NCI-H345 (cell line): ENCODE results near the gene ITPK1.

ENCODE experiments used
- DNase-seq: peaks from one replicate; lab custom pipeline; 2025; lab: John Stamatoyannopoulos, UW

The ITPK1 gene

DNA sequence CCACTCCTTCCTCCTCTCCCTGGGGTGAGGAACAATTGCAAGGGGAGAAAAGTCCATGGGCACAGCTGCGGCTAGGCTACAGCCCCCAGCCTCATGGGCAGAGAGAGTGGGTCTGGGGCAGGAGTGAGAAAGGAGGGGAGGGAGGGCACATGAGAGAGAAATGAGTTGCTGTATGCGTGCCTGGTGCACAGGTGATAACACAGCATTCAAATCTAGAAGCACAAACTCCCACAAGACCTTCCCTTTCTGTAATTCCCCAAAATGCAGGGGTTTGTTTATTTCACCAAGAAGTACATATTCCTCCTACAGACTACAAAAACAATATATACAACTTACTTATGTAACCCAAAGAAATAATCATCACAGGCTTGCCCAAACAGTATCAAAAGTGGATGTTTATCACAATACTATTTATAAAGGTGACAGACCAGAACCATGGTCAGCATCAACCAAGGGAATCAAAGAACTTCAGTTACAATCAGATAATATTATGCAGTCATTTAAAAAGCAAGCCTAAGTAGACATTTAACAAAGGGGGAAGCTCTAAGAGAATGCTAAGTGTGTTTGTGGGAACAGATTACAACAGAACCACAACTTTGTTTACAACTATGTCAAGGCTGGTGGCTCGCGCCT, 54.2 kb downstream of the ITPK1 start:
- DNase-seq = no peak

DNA sequence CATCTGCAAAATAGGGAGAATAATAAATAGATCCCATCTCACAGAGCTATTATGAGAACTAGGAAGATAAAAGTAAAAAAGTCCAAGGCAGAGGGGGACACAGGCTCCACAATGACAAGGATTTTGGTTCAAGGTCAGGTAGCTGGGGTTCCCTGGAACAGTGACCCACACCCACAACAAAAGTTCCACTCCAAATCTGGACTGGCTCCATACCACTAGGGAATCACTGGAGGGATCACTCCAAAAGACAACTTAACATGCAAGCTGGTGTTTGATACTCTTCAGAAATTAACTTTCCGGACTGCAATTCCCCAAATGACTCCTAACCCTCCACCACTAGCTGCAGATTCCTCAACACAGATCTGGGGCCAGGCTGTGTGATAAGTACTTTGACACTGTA, 54.9 kb downstream of the ITPK1 start:
- no peak for DNase-seq

DNA sequence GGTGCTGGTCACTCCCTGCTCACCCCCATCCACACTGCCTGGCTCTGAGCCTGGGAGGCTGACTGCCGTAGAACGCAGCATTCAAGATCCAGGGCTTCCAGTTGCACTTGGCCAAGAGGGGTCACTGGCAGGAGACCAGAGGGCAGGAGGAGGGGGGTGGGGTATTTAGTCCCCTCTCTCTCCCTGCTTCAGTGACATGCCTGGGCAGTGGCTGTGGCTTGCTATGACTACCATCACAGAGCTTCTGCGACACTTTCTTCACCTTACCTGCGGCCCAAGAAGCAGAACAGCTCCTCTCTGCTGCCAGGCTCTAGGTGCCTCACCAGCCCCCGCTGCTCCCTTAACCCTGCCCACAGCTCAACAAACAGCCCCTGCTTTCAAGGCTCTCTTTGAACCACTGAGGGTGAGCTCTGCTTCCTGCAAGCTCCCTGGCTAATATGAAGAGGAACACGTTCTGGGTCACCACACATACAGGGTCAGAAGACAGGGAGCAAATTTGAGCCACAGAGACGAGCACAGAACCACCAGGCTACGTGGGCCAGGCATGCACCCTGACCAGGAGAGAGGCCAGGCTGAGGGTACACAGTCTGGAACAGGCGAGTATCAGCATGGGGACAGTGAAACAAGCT, 55.7 kb downstream of the ITPK1 start:
- DNase-seq = no peak

DNA sequence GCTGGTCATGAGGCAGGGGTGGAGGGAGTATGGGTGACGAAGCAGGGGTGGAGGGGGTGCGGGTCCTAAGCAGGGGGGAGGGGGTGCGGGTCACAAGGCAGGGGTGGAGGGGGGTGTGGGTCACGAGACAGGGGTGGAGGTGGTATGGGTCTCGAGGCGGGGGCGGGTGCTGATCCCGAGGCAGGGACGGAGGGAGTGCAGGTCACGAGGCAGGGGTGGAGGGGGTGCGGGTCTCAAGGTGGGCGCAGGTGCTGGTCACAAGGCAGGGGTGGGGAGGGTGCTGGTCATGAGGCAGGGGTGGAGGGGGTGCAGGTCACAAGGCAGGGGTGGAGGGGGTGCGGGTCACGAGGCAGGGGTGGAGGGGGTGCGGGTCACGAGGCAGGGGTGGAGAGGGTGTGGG, 56.5 kb downstream of the ITPK1 start:
- no peak for DNase-seq

DNA sequence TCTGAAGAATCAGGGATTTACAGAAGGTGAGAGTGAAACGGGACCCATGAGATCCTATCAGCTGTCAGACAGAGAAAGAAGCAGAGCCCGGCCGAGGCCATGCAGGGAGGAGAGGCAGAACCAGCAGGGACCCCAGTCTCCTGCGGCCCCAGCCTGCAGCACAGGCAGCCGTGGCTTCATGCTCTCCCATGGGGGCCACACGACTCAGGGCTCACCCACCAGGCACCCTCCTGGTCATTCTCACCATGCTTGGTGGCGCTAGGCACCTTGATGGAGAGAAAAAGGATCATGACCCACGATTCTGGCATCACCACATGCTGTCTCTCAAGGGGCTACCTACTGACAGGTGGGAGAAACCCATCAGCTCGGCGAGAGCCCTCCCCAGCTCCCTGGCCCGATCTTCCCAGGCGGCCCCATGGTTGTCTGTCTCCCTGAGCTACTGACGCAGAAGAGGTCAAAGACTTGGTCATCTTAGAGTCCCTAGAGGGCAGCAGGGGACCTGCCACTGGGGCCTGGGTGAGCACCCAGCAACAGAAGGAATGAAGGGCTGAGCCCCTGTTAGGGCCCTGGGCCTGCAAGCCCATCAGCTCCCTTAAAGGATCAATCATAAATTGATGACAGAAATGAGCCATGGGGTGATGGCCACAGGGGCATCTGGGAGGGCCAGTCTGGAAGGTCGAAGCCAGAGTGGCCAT, 58.0 kb downstream of the ITPK1 start:
- no peak for DNase-seq

DNA sequence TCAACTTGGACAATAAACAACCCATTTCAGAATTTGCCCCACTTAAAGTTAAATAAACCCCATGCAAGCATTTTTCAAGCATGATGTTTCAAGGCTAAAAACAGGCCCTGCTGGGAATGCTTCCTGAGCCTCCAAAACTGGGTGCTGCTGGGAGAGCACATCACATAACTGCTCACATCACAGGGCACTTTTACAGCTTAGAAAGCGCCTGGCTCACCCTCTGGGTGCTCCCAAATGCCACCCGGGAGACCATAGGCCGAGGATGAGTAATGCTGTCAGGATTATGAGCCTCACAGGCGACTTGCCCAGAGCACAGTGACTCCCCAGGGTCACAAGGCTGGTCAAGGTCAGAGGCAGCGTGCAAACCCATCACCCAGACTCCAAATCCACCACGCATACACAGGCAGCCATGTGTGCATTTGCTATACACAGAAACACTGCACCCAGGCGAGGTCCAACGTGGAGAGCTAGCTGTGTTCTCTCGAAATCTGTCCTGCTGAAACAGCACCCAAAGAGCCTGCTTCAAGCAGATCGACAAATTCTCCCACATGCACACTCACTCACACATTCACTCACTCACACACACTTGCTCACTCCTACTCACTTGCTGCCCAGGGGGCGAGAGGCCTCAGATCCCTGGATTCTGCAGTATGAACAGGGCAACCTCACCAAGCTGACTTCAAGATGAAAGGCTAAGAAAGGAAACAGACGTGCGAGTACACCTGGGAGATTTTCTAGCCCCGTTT, 58.7 kb downstream of the ITPK1 start:
- DNase-seq = no peak

DNA sequence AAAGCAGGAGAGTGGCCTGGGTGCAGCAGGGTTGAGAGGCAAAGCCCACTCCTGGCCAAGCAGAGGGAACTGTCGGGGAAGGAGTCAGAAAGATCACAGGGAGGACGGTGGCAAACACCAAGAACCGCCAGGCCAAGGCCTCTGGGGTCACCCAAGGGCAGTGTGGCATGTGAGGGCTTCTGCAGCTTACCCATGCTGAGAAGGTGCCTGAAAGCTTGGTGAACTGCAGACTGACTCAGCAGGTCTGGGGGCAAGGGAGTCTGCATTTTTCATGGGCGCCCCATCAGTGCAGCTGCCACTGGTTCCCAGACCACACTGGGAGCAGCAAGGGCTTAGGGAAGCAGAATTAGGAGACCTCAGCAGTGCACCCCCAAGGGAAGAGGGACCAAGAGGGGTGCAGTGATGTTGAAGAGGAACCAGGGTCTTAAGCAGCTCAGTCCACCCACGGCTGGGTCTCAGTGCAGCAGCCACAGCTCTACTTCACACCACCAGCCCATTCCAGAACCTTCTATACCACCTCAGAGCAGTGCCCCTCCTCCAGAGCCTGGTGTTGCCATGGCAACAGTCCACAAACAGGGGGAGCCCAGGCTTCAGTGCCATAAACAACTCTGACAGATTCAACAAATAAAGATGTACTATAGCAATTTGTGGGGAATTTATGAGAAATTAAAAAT, 59.4 kb downstream of the ITPK1 start:
- no peak for DNase-seq

DNA sequence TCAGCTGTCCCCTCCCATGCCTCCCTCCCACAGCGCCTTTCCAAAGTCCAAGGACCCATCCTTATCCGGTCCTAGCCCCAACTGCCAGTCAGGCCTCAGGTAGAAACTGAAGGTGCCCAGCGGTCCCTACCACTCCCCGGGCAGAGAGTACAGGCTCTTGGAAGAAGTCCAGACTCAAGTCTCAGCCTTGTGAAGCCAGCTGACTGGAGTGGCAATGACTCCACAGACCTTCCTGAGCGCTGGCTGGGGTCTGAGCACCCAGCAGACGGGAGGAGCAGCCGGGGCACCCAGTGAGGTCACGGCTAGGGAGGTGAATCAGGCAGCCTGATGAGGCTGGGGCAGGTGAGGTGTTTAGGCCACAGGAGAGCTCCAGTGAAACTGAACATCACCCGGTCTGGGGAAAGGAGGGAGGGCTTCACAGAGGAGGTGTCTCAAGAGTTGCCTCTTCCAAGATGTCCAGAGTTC, 60.0 kb downstream of the ITPK1 start:
- DNase-seq = no peak

DNA sequence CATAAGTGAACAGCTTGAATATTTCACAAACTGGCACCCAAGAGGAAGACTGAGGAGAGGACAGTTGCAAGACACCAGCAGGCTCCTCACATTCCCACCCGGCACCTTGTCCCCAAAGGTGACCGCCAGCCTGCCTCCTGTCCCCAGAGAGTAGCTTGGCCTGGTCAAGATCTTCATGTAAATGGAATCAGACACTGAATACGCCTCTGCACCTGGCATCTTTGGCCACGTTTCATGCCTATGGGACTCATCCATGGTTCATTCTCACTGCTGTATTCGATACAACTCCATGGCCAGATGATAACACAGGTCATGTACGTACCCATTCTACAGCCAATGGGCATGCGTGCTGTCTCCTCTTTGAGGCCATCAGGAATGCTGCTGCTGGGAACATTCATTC, 60.8 kb downstream of the ITPK1 start:
- DNase-seq = no peak

DNA sequence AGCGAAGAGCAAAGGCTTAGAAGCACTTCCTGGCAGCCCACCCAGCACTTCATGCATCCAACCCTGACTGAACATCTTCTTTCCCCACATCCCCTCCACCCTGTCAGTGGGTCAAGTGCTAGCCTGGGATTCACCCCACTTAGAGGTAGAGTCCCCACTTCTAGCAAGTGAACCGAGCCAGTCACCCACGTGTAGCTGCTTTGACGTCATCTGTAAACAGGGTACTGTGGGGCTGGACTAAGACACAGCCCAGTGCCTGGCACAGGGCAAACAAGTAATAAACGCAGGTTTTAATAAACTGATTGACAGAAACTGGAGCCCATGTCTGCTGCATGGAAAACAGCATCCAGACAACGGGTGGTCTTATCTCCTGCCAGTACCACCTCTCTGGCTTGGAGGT, 61.7 kb downstream of the ITPK1 start:
- DNase-seq = no peak

DNA sequence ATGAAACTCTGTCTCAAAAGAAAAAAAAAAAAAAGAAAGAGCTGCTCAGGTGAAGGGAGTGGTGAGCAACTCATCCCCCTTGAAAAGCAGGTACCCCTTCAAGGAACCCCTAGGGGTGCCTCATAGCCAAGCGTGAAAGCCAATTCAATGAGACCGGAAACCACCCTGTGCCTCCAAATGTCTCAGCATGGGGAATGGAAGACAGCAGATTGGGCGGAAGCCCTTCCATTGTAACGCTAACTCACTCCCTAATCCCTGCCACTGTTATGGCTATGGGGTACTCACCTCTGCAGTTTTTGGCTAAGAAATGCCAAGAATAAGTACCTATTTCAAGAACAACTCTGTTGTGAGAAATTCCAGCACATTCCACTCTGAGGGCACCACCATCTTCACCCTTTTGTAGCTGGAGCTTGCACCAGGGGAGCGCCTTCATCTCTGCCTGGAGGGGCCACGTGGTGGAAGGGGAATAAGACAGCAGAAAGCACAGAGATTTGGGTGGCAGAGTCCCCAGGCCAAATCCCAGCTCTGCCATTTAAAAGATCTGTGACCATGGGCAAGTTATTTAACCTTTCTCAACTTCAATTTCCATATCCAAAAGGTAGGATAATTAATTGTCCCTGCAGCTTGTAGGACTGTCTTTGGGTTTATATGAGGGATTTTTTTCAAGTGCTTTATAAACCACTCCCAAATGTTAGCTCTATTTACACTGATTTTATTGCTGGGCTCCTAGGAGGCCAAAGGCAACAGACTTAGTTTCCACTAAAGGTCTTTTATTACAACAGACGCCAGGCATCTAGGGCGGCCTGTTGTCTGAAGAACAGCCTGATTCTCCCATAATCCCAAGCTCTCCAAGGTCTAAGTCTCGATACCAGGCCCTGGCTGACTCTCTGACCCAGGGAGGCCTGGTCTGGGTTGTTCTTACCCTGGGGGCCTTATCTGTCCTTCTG, 63.9 kb downstream of the ITPK1 start:
- no peak for DNase-seq

DNA sequence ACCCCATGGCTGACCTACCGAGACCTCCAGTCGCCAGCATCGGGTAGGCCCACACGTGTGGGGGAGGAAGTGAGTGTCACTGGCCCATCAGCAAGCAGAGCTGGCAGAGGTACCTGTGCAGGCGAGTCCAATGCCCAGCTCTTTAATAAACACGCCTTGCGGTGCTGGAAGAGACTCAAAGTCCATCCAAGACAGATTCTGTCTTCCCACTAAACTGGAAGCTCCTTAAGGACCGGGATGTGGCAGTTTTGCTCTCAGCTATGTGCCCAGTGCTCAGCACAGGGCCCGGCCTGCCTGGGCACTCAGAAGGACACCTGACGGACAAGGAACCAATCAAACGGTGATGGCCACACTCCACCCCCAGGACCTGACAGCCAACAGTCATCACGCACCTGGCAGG, 65.0 kb downstream of the ITPK1 start:
- DNase-seq = no peak

DNA sequence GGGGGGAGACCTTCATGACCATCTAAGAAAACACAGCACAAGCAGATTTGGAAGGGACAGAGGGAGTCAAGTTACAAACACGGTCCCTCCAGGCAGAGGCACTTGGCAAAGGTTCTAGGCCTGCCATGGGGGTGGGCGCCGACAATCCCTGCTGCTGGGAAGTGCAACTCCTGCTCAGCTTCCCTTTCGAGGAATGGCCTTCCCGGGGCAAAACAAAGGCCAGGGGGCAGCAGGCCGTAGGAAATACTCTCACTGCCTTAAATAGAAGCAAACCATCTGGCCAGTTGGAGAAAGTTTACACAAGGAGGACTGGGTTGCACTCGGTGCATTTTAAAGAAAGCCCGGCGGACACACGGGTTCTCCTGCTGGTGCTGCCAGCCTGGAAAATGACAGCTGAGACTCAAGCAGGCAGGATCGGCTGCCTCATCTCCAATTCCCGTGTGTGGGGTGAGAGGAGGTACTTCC, 65.8 kb downstream of the ITPK1 start:
- DNase-seq = no peak

DNA sequence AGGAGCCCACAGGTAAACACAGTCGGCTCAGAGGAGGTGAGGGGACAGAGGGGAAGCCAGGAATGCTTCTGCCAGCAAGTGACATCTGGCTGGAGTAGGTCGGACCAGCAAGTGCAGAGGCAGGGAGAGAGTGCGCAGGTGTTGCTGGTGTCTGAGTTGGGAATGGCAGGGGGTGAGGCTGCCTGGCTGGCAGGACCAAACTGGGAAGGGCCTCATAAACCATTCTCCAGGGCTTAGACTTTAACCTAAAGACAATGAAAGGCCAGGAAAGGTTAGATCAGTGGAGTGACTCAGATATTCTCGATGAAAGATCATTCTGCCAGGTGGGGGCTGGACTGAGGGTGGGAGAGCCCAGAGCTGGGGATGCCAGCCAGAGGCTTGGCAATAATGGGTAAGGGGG, 66.4 kb downstream of the ITPK1 start:
- DNase-seq = no peak

DNA sequence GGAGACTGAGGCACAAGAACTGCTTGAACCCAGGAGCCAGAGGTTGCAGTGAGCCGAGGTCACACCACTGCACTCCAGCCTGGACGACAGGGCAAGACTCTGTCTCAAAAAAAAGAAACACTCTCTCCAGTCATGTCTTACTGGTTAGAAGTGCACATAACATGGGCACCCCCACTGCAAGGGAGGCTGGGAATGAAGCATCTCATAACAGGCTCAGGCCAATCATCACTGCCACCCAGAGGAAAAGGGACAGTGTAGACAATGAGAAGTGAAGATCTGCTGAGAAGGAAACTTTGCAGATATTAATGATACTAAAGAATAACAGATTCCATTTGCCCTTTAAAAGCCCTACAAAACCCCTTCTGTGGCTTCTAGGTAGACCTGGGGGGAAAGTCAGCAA, 66.9 kb downstream of the ITPK1 start:
- DNase-seq = no peak

DNA sequence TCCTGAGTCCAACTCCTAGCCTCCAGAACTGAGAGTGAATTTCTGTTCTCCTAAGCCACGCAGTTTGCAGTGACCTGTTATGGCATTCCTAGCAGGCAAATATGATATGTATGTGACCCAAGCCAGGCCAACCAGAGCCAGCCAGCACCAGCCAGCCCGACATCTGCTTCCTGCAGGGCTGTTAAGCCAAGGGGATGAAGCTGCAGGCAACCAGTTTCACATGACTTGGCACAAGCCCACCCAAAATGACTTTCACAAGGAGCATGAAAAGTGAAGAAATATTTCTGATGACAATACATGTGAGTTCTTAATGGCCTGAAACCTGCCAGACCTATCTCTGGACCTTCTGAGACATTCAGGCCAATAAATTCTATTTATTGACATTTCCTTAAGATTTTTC, 68.1 kb downstream of the ITPK1 start:
- DNase-seq = no peak

DNA sequence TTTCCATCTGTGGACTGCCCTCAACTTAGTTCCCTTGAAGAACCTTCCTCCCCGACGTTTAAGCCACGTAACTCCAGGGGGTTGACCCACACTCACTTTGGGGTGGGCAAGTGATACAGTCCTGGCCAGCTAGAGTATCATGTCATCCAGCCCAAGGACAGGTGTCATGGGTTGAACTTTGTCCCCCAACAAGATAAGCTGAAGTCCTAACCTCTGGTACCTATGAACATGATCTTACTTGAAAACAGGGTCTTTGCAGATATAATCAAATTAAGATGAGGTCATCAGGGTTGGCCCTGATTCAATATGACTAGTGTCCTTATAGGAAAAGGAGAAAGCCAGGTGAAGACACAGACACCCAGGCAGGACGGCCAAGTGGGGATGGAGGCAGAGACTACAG, 68.6 kb downstream of the ITPK1 start:
- no peak for DNase-seq

DNA sequence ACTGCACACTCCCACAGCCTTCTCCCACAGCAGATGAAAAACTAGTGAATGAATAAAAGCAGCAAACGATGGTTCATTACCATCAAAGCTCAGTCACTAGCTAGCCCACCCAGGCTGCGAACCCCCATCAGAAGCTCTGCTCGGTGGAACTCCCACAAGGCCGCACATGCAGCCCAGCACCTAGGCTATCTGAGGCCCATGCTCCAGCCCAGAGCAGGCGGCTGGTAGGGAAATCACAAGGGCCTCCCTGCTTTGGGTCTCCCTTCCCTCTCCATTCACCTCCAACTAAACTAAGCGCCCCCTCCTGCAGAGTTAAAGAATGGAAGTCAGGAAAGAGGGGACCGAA, 69.0 kb downstream of the ITPK1 start:
- no peak for DNase-seq

DNA sequence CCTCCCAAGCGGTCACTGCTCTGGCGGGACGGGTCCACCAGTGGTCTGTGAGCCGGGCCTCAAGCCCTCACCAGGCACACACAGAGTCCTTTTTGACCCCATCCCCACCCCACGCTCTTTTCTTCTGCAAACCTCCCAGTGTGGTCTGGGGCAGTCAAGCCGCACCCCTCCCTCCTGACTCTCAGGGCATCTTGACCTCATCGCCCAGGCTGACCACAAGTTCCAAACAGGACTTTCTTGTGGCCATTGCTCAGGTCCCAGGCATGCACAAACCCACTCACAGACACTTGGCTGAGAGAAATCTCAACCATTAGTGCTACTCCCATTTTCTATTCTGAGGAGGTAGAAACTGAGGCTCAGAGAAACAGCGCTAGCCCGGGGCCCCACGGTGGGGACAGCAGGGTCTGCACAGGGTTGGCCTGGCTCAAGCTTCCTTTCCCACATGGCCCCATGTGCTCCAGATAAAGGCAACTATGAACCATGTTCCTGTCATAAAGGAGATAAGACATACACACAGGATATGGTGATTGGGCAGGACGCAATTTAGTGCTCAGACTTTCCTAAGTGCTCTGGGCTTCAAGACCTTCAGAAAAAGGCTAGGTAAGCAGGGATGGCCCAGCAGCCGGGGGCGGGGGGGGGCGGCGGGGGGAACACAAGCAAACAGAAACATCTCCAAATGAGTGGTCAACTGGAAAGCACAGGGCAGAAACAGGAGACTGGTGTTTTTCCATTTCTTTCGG, 69.6 kb downstream of the ITPK1 start:
- DNase-seq = no peak

DNA sequence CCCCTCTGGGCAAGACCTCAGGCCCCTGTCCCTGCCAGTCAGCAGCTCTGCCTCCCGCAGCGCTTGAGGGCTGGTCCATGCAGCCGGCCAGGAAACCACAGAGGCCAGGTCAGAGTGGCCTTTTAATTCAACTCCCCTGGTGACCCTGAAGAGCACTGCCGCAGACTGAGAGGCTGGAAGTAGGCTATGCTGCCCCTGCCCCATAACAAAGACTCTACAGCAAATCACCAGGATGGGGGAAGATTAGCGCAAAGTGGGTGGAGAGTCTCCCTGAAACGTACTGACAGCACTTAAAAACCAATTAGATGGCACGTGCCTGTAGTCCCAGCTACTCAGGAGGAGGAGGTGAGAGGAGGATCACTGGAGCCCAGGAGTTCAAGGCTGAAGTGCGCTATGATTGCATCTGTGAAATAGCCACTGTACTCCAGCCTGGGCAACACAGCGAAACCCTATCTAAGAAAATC, 70.5 kb downstream of the ITPK1 start:
- no peak for DNase-seq
